ENCODE data around the gene WWP2.
"Not testable (repeated sequence)": the region's sequence is repeated elsewhere in the genome, so short reads cannot be mapped to it uniquely, and the experiment has no call there.

WWP2 gene

GRCh38 chr16:69831212-69832123 lies 69.3 kb downstream of the WWP2 start:
- no peak for DNase-seq (ENCODE audit: low read depth in 2 of 2)

GRCh38 chr16:69833357-69834282 lies 71.5 kb downstream of the WWP2 start:
- no peak for DNase-seq (ENCODE audit: low read depth in 2 of 2)

- DNase-seq (ENCODE audit: low read depth in 2 of 2), result no peak
Observed at GRCh38 chr16:69834807-69835466, 72.8 kb downstream of the WWP2 start.

- no peak for DNase-seq (ENCODE audit: low read depth in 2 of 2)
Observed at GRCh38 chr16:69836257-69836656, 74.1 kb downstream of the WWP2 start.

- DNase-seq (ENCODE audit: low read depth in 2 of 2), result no peak
Observed at GRCh38 chr16:69837380-69837779, 75.2 kb downstream of the WWP2 start.

- no peak for DNase-seq (ENCODE audit: low read depth in 2 of 2)
Observed at GRCh38 chr16:69838489-69838888, 76.4 kb downstream of the WWP2 start.

- DNase-seq (ENCODE audit: low read depth in 2 of 2), result no peak
Observed at GRCh38 chr16:69839240-69839688, 77.1 kb downstream of the WWP2 start.

GRCh38 chr16:69839798-69840409 lies 77.8 kb downstream of the WWP2 start:
- DNase-seq (ENCODE audit: low read depth in 2 of 2), result no peak

- no peak for DNase-seq (ENCODE audit: low read depth in 2 of 2)
Observed at GRCh38 chr16:69840975-69841374, 78.8 kb downstream of the WWP2 start.

- DNase-seq (ENCODE audit: low read depth in 2 of 2), result no peak
Observed at GRCh38 chr16:69844441-69844840, 82.3 kb downstream of the WWP2 start.

GRCh38 chr16:69845181-69845580 lies 83.0 kb downstream of the WWP2 start:
- DNase-seq (ENCODE audit: low read depth in 2 of 2), result no peak

GRCh38 chr16:69847643-69848042 lies 85.5 kb downstream of the WWP2 start:
- DNase-seq (ENCODE audit: low read depth in 2 of 2), result no peak

- DNase-seq (ENCODE audit: low read depth in 2 of 2), result no peak
Observed at GRCh38 chr16:69848637-69849545, 86.8 kb downstream of the WWP2 start.

GRCh38 chr16:69851491-69852240 lies 89.5 kb downstream of the WWP2 start:
- no peak for DNase-seq (ENCODE audit: low read depth in 2 of 2)

- DNase-seq (ENCODE audit: low read depth in 2 of 2), result no peak
Observed at GRCh38 chr16:69852815-69853214, 90.7 kb downstream of the WWP2 start.

GRCh38 chr16:69853481-69853880 lies 91.3 kb downstream of the WWP2 start:
- DNase-seq (ENCODE audit: low read depth in 2 of 2), result no peak

GRCh38 chr16:69854776-69855175 lies 92.6 kb downstream of the WWP2 start:
- DNase-seq (ENCODE audit: low read depth in 2 of 2), result not testable (repeated sequence)

- DNase-seq (ENCODE audit: low read depth in 2 of 2), result no peak
Observed at GRCh38 chr16:69855592-69855991, 93.5 kb downstream of the WWP2 start.

- DNase-seq (ENCODE audit: low read depth in 2 of 2), result no peak
Observed at GRCh38 chr16:69858191-69859104, 96.3 kb downstream of the WWP2 start.

Data from stimulated activated CD4-positive, alpha-beta T cell treated with anti-CD3 and anti-CD28 coated beads, Interleukin-15, amount 100 ng/mL, for 48 hours (primary cell).